Astrocyte (in vitro differentiated cells and primary cell): ENCODE data around the gene DCTD. TPM values are rescaled to one million over a fixed set of nuclear protein-coding genes. Genes with fewer than 3 reads are reported as not detected.

ENCODE experiments used
- DNase-seq: peaks from one replicate; pipeline ENCODE4 v3.0.0-alpha.2; 2010; ENCODE audit warnings: low read depth
- FAIRE-seq: peaks from 2 replicates; lab custom pipeline; 2011; peaks lifted over from hg19 to GRCh38; lab: Jason Lieb, UNC
- H2AFZ ChIP-seq: 2 replicates; pipeline ENCODE4 v1.6.0; 2012; ENCODE audit warnings: low read depth, low read length, inconsistent platforms
- H3K27ac ChIP-seq: 2 replicates; pipeline ENCODE4 v1.5.1; 2011; ENCODE audit warnings: low read depth, low read length, inconsistent platforms
- H3K27me3 ChIP-seq: 2 replicates; pipeline ENCODE4 v1.6.0; 2011; ENCODE audit warnings: low read length, inconsistent platforms; ENCODE audit not compliant: insufficient read depth
- H3K36me3 ChIP-seq: 2 replicates; pipeline ENCODE4 v1.5.1; 2011; ENCODE audit warnings: low read length, inconsistent platforms; ENCODE audit not compliant: insufficient read depth
- H3K4me1 ChIP-seq: 2 replicates; pipeline ENCODE4 v1.5.1; 2011; ENCODE audit warnings: low read length, inconsistent platforms; ENCODE audit not compliant: insufficient read depth
- H3K4me2 ChIP-seq: 2 replicates; pipeline ENCODE4 v1.6.0; 2012; ENCODE audit warnings: low read length, inconsistent platforms
- H3K4me3 ChIP-seq: 2 replicates; pipeline ENCODE4 v1.5.1; 2011; ENCODE audit warnings: low read depth, mild to moderate bottlenecking, low read length, inconsistent platforms; ENCODE audit not compliant: insufficient read depth
- H3K79me2 ChIP-seq: 2 replicates; pipeline ENCODE4 v1.6.0; 2012; ENCODE audit warnings: mild to moderate bottlenecking, low read length, inconsistent platforms; ENCODE audit not compliant: insufficient read depth
- H3K9ac ChIP-seq: 2 replicates; pipeline ENCODE4 v1.6.0; 2012; ENCODE audit warnings: mild to moderate bottlenecking, low read length, inconsistent platforms
- H3K9me3 ChIP-seq: 2 replicates; pipeline ENCODE4 v1.5.1; 2012; ENCODE audit warnings: low read depth, mild to moderate bottlenecking, low read length, inconsistent platforms; ENCODE audit not compliant: insufficient read depth
- H4K20me1 ChIP-seq: 2 replicates; pipeline ENCODE4 v1.6.0; 2012; ENCODE audit warnings: low read length, inconsistent platforms; ENCODE audit not compliant: insufficient read depth
- H3K27ac Mint-ChIP-seq: one replicate; pipeline ENCODE4 v1.8.0; 2021; ENCODE audit warnings: mild to moderate bottlenecking, mixed read lengths; ENCODE audit not compliant: unreplicated experiment
- H3K27me3 Mint-ChIP-seq: one replicate; pipeline ENCODE4 v1.8.0; 2021; ENCODE audit warnings: low read depth, mixed read lengths; ENCODE audit not compliant: unreplicated experiment
- H3K36me3 Mint-ChIP-seq: one replicate; pipeline ENCODE4 v1.8.0; 2021; ENCODE audit warnings: low read depth, mixed read lengths; ENCODE audit not compliant: unreplicated experiment
- H3K4me1 Mint-ChIP-seq: one replicate; pipeline ENCODE4 v1.8.0; 2021; ENCODE audit warnings: low read depth, mixed read lengths; ENCODE audit not compliant: unreplicated experiment
- H3K4me3 Mint-ChIP-seq: one replicate; pipeline ENCODE4 v1.8.0; 2021; ENCODE audit warnings: mild to moderate bottlenecking, moderate library complexity, mixed read lengths; ENCODE audit not compliant: unreplicated experiment
- H3K9me3 Mint-ChIP-seq: one replicate; pipeline ENCODE4 v1.8.0; 2021; ENCODE audit warnings: mild to moderate bottlenecking, mixed read lengths; ENCODE audit not compliant: unreplicated experiment
- CTCF ChIP-seq: IDR thresholded peaks from 2 replicates; pipeline ENCODE4 v1.5.1; 2011; ENCODE audit warnings: low read depth, mild to moderate bottlenecking, inconsistent platforms, low read length, moderate library complexity; ENCODE audit not compliant: insufficient read depth
- EZH2 ChIP-seq: IDR thresholded peaks from 2 replicates; pipeline ENCODE4 v1.6.1; 2012; ENCODE audit warnings: mild to moderate bottlenecking, low read length, inconsistent platforms; ENCODE audit not compliant: insufficient read depth
- total RNA-seq: library from RNA; stranded (reverse); gene quantifications from 2 replicates; pipeline ENCODE4 v1.2.1, GENCODE V29; 2021

The DCTD gene
- total RNA-seq, 1 donor from 2014 or later: 119 TPM

GRCh38 chr4:182875453-182876405 lies 41.5 kb downstream of the DCTD start:
- no peak overlapping the region for H3K4me3 ChIP-seq
- no peaks in the 10 kb centered on the region for H4K20me1 ChIP-seq
- Mint-ChIP-seq H3K9me3 (no peaks in the 10 kb centered on the region), H3K4me3 (no peak overlapping the region), H3K27me3 (peaks cover 5% of the 10 kb centered on the region), H3K36me3 (peaks cover 14% of the 10 kb centered on the region), H3K4me1 (no peaks in the 10 kb centered on the region), H3K27ac (no peak overlapping the region)
- H3K9ac ChIP-seq: no peak overlapping the region
- TF ChIP-seq EZH2: no peak
- TF ChIP-seq CTCF: no peak
- H3K9me3 ChIP-seq: no peaks in the 10 kb centered on the region
- H3K27ac ChIP-seq: no peak overlapping the region
- no peaks in the 10 kb centered on the region for H3K27me3 ChIP-seq
- DNase-seq (no peak), FAIRE-seq (no peak)
- H2AFZ ChIP-seq: no peak overlapping the region
- H3K4me1 ChIP-seq: peaks cover 9% of the 10 kb centered on the region
- no peaks in the 10 kb centered on the region for H3K36me3 ChIP-seq
- no peak overlapping the region for H3K4me2 ChIP-seq
- no peaks in the 10 kb centered on the region for H3K79me2 ChIP-seq

- Histone ChIP-seq H3K9ac (no peak overlapping the region), H3K79me2 (no peaks in the 10 kb centered on the region), H3K36me3 (no peaks in the 10 kb centered on the region), H4K20me1 (no peaks in the 10 kb centered on the region), H3K4me1 (peaks cover under 1% of the 10 kb centered on the region), H3K9me3 (no peaks in the 10 kb centered on the region), H3K4me2 (no peak overlapping the region), H2AFZ (no peak overlapping the region), H3K27ac (no peak overlapping the region), H3K27me3 (no peaks in the 10 kb centered on the region), H3K4me3 (no peak overlapping the region)
- FAIRE-seq: no peak
- Mint-ChIP-seq H3K4me1 (no peaks in the 10 kb centered on the region), H3K36me3 (peaks cover 14% of the 10 kb centered on the region), H3K9me3 (no peaks in the 10 kb centered on the region), H3K4me3 (no peak overlapping the region), H3K27ac (no peak overlapping the region), H3K27me3 (peaks cover 5% of the 10 kb centered on the region)
- no peak for DNase-seq
- TF ChIP-seq EZH2 (no peak), CTCF (no peak)
Measured at GRCh38 chr4:182874797-182875345, 42.3 kb downstream of the DCTD start.
